RWPE2 (cell line): ENCODE results near the gene NLRP3.

Experiments used
- ATAC-seq: fragments of 200-7000 bp; cut with Tn5 transposase; 3 replicates; pipeline ENCODE4 v1.9.1; 2021; ENCODE audit warnings: low read depth
- DNase-seq: peaks from one replicate; pipeline ENCODE4 v3.0.0-alpha.2; 2020; ENCODE audit warnings: low spot score
- H3K27ac ChIP-seq: fragments of 450-650 bp; 2 replicates; pipeline ENCODE4 v1.5.1; 2017; ENCODE audit warnings: mild to moderate bottlenecking; ENCODE audit not compliant: poor library complexity, severe bottlenecking
- H3K27me3 ChIP-seq: fragments of 250-450 bp; sonication (Bioruptor Pico); 2 replicates; pipeline ENCODE4 v1.5.1; 2021; ENCODE audit warnings: mild to moderate bottlenecking, moderate library complexity; ENCODE audit not compliant: insufficient read depth, poor library complexity, severe bottlenecking
- H3K36me3 ChIP-seq: fragments of 250-450 bp; sonication (Bioruptor Pico); 2 replicates; pipeline ENCODE4 v1.5.1; 2020; ENCODE audit warnings: low read depth, mild to moderate bottlenecking, moderate library complexity
- H3K4me1 ChIP-seq: fragments of 250-450 bp; sonication (Bioruptor Pico); 2 replicates; pipeline ENCODE4 v1.5.1; 2021; ENCODE audit warnings: mild to moderate bottlenecking, moderate library complexity; ENCODE audit not compliant: insufficient read depth, poor library complexity, severe bottlenecking
- H3K4me3 ChIP-seq: fragments of 250-450 bp; sonication (Bioruptor Pico); 2 replicates; pipeline ENCODE4 v1.5.1; 2021; ENCODE audit warnings: mild to moderate bottlenecking, moderate library complexity; ENCODE audit not compliant: severe bottlenecking
- H3K9me3 ChIP-seq: fragments of 250-450 bp; sonication (Bioruptor Pico); 2 replicates; pipeline ENCODE4 v1.5.1; 2021; ENCODE audit warnings: mild to moderate bottlenecking, moderate library complexity; ENCODE audit not compliant: severe bottlenecking
- CTCF ChIP-seq: fragments of 450-650 bp; IDR thresholded peaks from one replicate; pipeline ENCODE4 v1.5.1; 2017; ENCODE audit warnings: mild to moderate bottlenecking, moderate library complexity; ENCODE audit not compliant: poor library complexity, severe bottlenecking

NLRP3 gene

DNA sequence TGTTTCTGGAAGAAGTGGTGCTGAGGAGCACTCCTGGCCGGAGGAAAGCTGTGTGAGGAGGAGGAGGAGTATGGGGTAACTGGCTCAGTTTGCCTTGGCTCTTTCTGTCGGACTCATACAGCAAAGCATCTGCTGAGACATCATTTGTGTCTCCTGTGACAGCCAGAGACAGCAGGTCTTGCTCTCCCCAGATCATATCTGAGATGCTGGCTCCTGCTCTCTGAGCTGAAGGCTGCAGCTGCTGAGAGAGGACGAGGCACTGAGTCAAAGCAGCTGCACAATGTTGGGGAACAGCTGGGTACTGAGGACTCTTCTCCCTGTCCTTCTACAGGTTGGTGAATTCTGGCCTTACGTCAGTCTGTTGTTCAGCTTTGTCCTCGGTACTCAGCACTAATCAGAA lies 27.7 kb downstream of the NLRP3 start:
- Histone ChIP-seq H3K4me3 (no peak overlapping the region), H3K4me1 (no peaks in the 10 kb centered on the region), H3K27ac (no peak overlapping the region), H3K27me3 (no peaks in the 10 kb centered on the region), H3K9me3 (no peaks in the 10 kb centered on the region), H3K36me3 (no peaks in the 10 kb centered on the region)
- ATAC-seq (no peak), DNase-seq (no peak)
- no peak for TF ChIP-seq CTCF

DNA sequence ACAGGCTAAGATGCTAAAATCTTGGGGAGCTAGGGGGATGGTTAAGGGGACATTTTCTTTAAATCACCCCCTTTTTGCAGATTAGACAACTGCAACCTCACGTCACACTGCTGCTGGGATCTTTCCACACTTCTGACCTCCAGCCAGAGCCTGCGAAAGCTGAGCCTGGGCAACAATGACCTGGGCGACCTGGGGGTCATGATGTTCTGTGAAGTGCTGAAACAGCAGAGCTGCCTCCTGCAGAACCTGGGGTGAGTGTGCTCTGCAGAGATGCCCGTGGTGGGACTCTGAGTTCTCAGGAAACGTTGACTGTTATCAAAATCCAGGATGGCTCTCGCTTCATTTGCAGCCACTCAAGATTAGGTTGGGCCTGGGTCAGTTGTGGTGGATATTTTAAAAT lies 28.6 kb downstream of the NLRP3 start:
- DNase-seq, result no peak
- no peaks in the 10 kb centered on the region for H3K4me1 ChIP-seq
- no peak overlapping the region for H3K4me3 ChIP-seq
- no peak for ATAC-seq
- no peak overlapping the region for H3K27ac ChIP-seq
- no peaks in the 10 kb centered on the region for H3K27me3 ChIP-seq
- H3K36me3 ChIP-seq, result no peaks in the 10 kb centered on the region
- no peaks in the 10 kb centered on the region for H3K9me3 ChIP-seq
- TF ChIP-seq CTCF, result no peak

DNA sequence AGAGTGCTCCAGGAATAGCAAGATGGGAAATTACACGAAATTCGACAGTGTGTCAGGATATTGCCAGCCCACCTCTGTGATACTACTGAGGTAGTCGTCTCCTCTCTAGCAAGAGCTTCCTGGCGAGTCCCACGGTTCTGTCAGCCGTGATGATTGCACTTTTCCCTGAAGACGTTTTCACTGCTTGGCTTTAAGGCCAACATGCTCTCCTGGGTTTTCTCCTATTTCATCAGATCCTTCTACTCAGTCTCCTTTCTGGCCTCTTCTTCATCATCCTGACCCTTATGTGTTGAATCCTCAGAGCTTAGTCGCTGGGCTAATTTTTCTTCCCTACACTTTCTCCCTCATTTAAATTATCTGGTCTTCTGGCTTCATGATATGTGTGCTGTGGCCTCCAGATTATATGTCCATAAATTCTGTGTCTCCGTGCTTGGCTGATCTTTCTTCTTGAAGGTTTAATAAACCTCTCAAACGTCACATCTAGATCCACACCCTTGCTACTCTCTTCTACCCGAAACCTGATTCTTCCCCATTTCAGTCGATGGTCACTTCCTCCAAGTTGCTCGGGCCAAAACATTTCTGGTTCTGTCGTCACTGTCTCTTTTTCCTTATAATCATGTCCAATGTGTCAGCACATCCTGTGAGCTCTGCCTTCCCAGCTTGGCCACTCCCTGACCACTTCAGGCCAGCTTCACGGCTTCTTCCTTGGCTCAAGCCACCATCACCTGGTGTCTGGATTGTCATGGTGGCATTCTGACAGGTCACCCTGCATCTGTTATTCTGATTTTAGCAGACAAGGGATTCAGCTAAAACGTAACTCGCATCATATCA lies 29.8 kb downstream of the NLRP3 start:
- no peak for ATAC-seq
- no peak overlapping the region for H3K4me3 ChIP-seq
- no peaks in the 10 kb centered on the region for H3K36me3 ChIP-seq
- H3K9me3 ChIP-seq, result no peaks in the 10 kb centered on the region
- TF ChIP-seq CTCF, result no peak
- H3K4me1 ChIP-seq, result no peaks in the 10 kb centered on the region
- DNase-seq, result no peak
- no peaks in the 10 kb centered on the region for H3K27me3 ChIP-seq
- H3K27ac ChIP-seq, result no peak overlapping the region

DNA sequence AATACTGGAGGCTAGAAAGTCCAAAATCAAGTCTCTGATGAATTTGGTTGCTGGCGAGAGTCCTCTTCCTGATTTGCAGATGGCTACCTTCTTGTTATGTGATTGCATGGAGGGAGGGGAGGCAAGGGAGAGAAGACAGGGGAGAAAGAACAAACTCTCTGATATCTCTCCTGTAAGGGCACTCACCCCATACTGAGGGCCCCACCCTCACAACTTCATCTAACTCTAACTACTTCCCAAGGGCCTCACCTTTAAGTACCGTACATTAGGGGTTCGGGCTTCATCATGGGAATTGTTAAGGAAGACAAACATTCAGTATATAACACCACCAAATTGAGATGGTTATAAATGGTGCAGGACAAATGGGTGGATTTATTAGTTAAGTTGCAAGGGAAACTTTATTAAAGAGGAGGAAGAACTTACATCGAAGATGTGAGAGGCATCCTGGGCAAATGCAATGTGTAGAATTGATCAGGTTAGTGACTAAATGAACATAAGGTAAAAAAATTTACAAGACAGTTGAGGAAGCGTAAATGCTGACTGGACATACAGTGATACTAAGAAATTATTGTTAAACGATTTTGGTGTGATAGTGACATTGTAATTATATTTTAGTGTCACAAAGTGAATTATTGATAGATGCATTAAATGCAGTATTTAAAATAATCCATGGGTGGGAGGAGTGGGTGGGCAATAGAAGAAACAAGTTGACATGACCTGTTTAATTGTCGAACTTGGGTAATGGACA lies 31.4 kb downstream of the NLRP3 start:
- Histone ChIP-seq H3K9me3 (no peaks in the 10 kb centered on the region), H3K36me3 (no peaks in the 10 kb centered on the region), H3K4me1 (no peaks in the 10 kb centered on the region), H3K27me3 (no peaks in the 10 kb centered on the region), H3K27ac (no peak overlapping the region), H3K4me3 (no peak overlapping the region)
- TF ChIP-seq CTCF, result no peak
- DNase-seq (no peak), ATAC-seq (no peak)
